Gastroesophageal sphincter (tissue), 4 donors: ENCODE results near the gene KANK3. TPM values are rescaled to one million over a fixed set of nuclear protein-coding genes. Genes with fewer than 3 reads are reported as not detected.

Experiments used
- ATAC-seq: fragments of 150-250 bp; one replicate; pipeline ENCODE4 v1.9.1; 2016; ENCODE audit warnings: mild to moderate bottlenecking, moderate library complexity
- H3K27ac ChIP-seq, 4 donors: fragments of 200-600 bp; sonication (generic) in 3 of 4; 1 replicate in 3 of 4; 2 replicates in 1 of 4; pipeline ENCODE4 v1.5.1; 2016 to 2019
- H3K27me3 ChIP-seq: fragments of 200-600 bp; sonication (generic); one replicate; pipeline ENCODE4 v1.5.1; 2019
- H3K36me3 ChIP-seq, 2 donors: fragments of 200-600 bp; sonication (generic); one replicate each; pipeline ENCODE4 v1.5.1; 2019; ENCODE audit warnings: control low read depth in 1 of 2
- H3K4me1 ChIP-seq, 3 donors: fragments of 200-600 bp; sonication (generic); 1 replicate in 2 of 3; 2 replicates in 1 of 3; pipeline ENCODE4 v1.5.1; 2016 to 2019; ENCODE audit warnings: control low read depth in 2 of 3
- H3K4me3 ChIP-seq, 2 donors: fragments of 200-600 bp; sonication (generic); one replicate each; pipeline ENCODE4 v1.5.1; 2019; ENCODE audit warnings: mild to moderate bottlenecking in 1 of 2, moderate library complexity in 1 of 2
- H3K9me3 ChIP-seq, 3 donors: fragments of 200-600 bp; sonication (generic); one replicate each; pipeline ENCODE4 v1.5.1; 2017 to 2019; ENCODE audit warnings: control low read depth in 2 of 3
- CTCF ChIP-seq, 4 experiments: fragments of 200-600 bp in 2 of 4; fragments of 450-650 bp in 2 of 4; sonication (generic) in 1 of 4; IDR thresholded peaks; one replicate each; pipeline ENCODE4 v1.5.1; 2017 to 2019; ENCODE audit warnings: antibody characterized with exemption in 4 of 4, mild to moderate bottlenecking in 2 of 4, moderate library complexity in 2 of 4
- EP300 ChIP-seq: sonication (generic); formaldehyde crosslinking; IDR thresholded peaks from one replicate; pipeline ENCODE4 v1.6.1; 2017; ENCODE audit warnings: antibody characterized with exemption, mild to moderate bottlenecking
- POLR2A ChIP-seq, 2 donors: fragments of 450-650 bp; IDR thresholded peaks; one replicate each; pipeline ENCODE4 v1.6.1; 2017; ENCODE audit warnings: antibody characterized with exemption in 2 of 2, mild to moderate bottlenecking in 2 of 2, moderate library complexity in 1 of 2
- POLR2AphosphoS5 ChIP-seq: sonication (generic); formaldehyde crosslinking; IDR thresholded peaks from one replicate; pipeline ENCODE4 v1.6.1; 2017; ENCODE audit warnings: antibody characterized with exemption
- WGBS, 2 donors: methylation state at CpG; one replicate each; pipeline ENCODE4 v1.1.5; 2018; ENCODE audit warnings: low coverage in 1 of 2; 5-methylcytosine and 5-hydroxymethylcytosine counted together
- total RNA-seq, 4 donors: library from RNA; depleted of rRNA; stranded (reverse); fragments of >200 nt; gene quantifications; one replicate each; pipeline ENCODE4 v1.1.0, GENCODE V29; 2016

KANK3 gene
- total RNA-seq, 4 donors from 2014 or later: 9.8 to 22.3 (median 19.2) TPM

GRCh38 chr19:8311461-8312260 lies 31.4 kb downstream of the KANK3 start:
- no peak overlapping the region for H3K4me3 ChIP-seq
- H3K36me3 ChIP-seq: peaks cover 0 to 77% of the 10 kb centered on the region in 2 donors
- H3K4me1 ChIP-seq: peaks cover 0 to 31% (median 10%) of the 10 kb centered on the region in 3 donors
- no peaks in the 10 kb centered on the region for H3K9me3 ChIP-seq
- H3K27me3 ChIP-seq: no peaks in the 10 kb centered on the region
- 61 to 68% methylated on average over 3 to 4 of the region's 16 CpGs for WGBS, 2 donors
- H3K27ac ChIP-seq: peak overlapping the region in 2 of 4 donors; percentile 10 to 31
- ATAC-seq: no peak
- TF ChIP-seq POLR2A (IDR thresholded peaks at IDR 0.05): no peak
- no peak for TF ChIP-seq EP300
- TF ChIP-seq POLR2AphosphoS5: no peak
- no peak for TF ChIP-seq CTCF (IDR thresholded peaks at IDR 0.05)

GRCh38 chr19:8310342-8311055 lies 32.6 kb downstream of the KANK3 start:
- ATAC-seq: no peak
- Histone ChIP-seq H3K27me3 (no peaks in the 10 kb centered on the region), H3K36me3 (peaks cover 0 to 65% of the 10 kb centered on the region in 2 donors), H3K27ac (peak overlapping the region in 2 of 4 donors; percentile 26 to 30), H3K4me1 (peaks cover 0 to 41% (median 10%) of the 10 kb centered on the region in 3 donors), H3K9me3 (no peaks in the 10 kb centered on the region), H3K4me3 (no peak overlapping the region)
- 93% methylated on average over 8 of the region's 17 CpGs; no CpG with 5 or more reads in 1 of the 2 donors for WGBS, 2 donors
- TF ChIP-seq POLR2AphosphoS5 (no peak), CTCF (IDR thresholded peaks at IDR 0.05) (no peak), POLR2A (IDR thresholded peaks at IDR 0.05) (no peak), EP300 (no peak)

GRCh38 chr19:8308891-8309291 lies 34.2 kb downstream of the KANK3 start:
- peaks cover 0 to 41% (median 10%) of the 10 kb centered on the region in 3 donors for H3K4me1 ChIP-seq
- H3K27ac ChIP-seq: peak overlapping the region in 2 of 4 donors; percentile 83 to 85
- H3K36me3 ChIP-seq: peaks cover 0 to 51% of the 10 kb centered on the region in 2 donors
- ATAC-seq: no peak
- H3K4me3 ChIP-seq: peak overlapping the region; percentile 56 to 72
- H3K27me3 ChIP-seq: no peaks in the 10 kb centered on the region
- TF ChIP-seq EP300: no peak
- no peak for TF ChIP-seq CTCF (IDR thresholded peaks at IDR 0.05)
- no peak for TF ChIP-seq POLR2AphosphoS5
- TF ChIP-seq POLR2A (IDR thresholded peaks at IDR 0.05): no peak
- no peaks in the 10 kb centered on the region for H3K9me3 ChIP-seq
- 10 to 66% methylated on average over 5 to 14 of the region's 17 CpGs for WGBS, 2 donors

GRCh38 chr19:8307965-8308866 lies 34.8 kb downstream of the KANK3 start, which contains the start of gene CD320:
CD320 (minus strand) TSS chr19:8308358; CDS start chr19:8308290, 68 bp downstream.
- peaks cover 0 to 49% of the 10 kb centered on the region in 2 donors for H3K36me3 ChIP-seq
- H3K4me1 ChIP-seq: peaks cover 0 to 41% (median 10%) of the 10 kb centered on the region in 3 donors
- ATAC-seq: peak; percentile 96

More at GRCh38 chr19:8307965-8308866, 34.8 kb downstream of the KANK3 start, which contains the start of gene CD320:
- Histone ChIP-seq H3K27me3 (no peaks in the 10 kb centered on the region), H3K9me3 (no peaks in the 10 kb centered on the region), H3K4me3 (peak within 1 kb of the TSS; percentile 56 to 72), H3K27ac (peak within 1 kb of the TSS; percentile 30 to 85 (median 83))
- 0 to 1% methylated on average over 1 to 8 of the region's 63 CpGs for WGBS, 2 donors
- TF ChIP-seq CTCF (IDR thresholded peaks at IDR 0.05): peak in 1 of 4 experiments; percentile 10
- TF ChIP-seq POLR2AphosphoS5: peak; percentile 69
- TF ChIP-seq EP300: no peak
- peak; percentile 55 to 61 for TF ChIP-seq POLR2A (IDR thresholded peaks at IDR 0.05)
